Activated CD8-positive, alpha-beta T cell treated with anti-CD3 and anti-CD28 coated beads, Interleukin-2, amount 10 ng/mL, durations not matched to agents 7 days and 5 days (primary cell): ENCODE measurements around the gene CLCA4. TPM values are rescaled to one million over a fixed set of nuclear protein-coding genes. Genes with fewer than 3 reads are reported as not detected.

ENCODE experiments used
- ATAC-seq: fragments of 150-1000 bp; cut with Tn5 transposase; one replicate; pipeline ENCODE4 v1.10.0; 2021; ENCODE audit warnings: moderate library complexity
- CTCF ChIA-PET: fragments of 350-600 bp; sonication (Branson Sonifier 250); formaldehyde crosslinking; loops from one replicate; lab custom pipeline; 2021; ENCODE audit warnings: antibody characterized with exemption; lab: Charles Lee
- POLR2A ChIA-PET: fragments of 350-600 bp; sonication (Branson Sonifier 250); formaldehyde crosslinking; loops from one replicate; lab custom pipeline; 2021; ENCODE audit warnings: antibody characterized with exemption; lab: Charles Lee
- DNase-seq: peaks from one replicate; pipeline ENCODE4 v3.0.0-alpha.2; 2020
- H3K27ac Mint-ChIP-seq: one replicate; pipeline ENCODE4 v1.8.0; 2021; ENCODE audit warnings: mild to moderate bottlenecking, mixed read lengths
- H3K27me3 Mint-ChIP-seq: one replicate; pipeline ENCODE4 v1.8.0; 2021; ENCODE audit warnings: low read depth, mixed read lengths
- H3K36me3 Mint-ChIP-seq: one replicate; pipeline ENCODE4 v1.8.0; 2021; ENCODE audit warnings: low read depth, mixed read lengths
- H3K4me1 Mint-ChIP-seq: one replicate; pipeline ENCODE4 v1.8.0; 2021; ENCODE audit warnings: low read depth, mixed read lengths
- H3K4me3 Mint-ChIP-seq: one replicate; pipeline ENCODE4 v1.8.0; 2021; ENCODE audit warnings: mild to moderate bottlenecking, mixed read lengths
- H3K9me3 Mint-ChIP-seq: one replicate; pipeline ENCODE4 v1.8.0; 2022; ENCODE audit warnings: mixed read lengths; ENCODE audit not compliant: insufficient read depth
- total RNA-seq, 2 experiments: library from RNA; stranded (reverse); gene quantifications; one replicate each; pipeline ENCODE4 v1.2.3, GENCODE V29; 2021

Gene CLCA4
- total RNA-seq, 2 experiments from 2014 or later = not detected

DNA sequence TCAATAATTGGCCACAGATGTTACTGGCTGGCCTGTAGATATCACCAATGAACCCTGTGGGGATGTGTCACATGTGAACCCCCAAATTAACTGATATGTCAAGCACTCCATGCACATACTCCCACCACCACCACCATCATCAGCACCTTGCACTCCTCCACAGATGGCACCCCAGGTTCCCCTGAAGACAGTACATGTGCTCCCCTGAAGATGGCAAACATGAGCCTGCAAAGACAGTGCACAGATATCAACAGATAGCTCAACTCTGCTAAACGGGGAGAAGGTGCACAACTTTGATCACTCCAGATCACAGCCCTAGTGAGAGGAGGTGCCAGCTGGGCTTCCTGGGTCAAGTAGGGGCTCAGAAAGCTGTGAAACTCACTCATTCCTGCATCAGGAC is 74.4 kb downstream of the CLCA4 start:
- ChIA-PET POLR2A (no interaction called here), CTCF (interaction anchor here (1.1 kb wide), 1 partner anchor 147 kb away, joined by 3 read pairs; no protein-coding TSS in a partner anchor)
- H3K27ac Mint-ChIP-seq = no peak overlapping the region
- H3K9me3 Mint-ChIP-seq = no peaks in the 10 kb centered on the region
- H3K36me3 Mint-ChIP-seq = no peaks in the 10 kb centered on the region
- no peak for ATAC-seq
- DNase-seq = no peak
- peaks cover 5% of the 10 kb centered on the region for H3K27me3 Mint-ChIP-seq
- no peak overlapping the region for H3K4me3 Mint-ChIP-seq
- H3K4me1 Mint-ChIP-seq = peaks cover 3% of the 10 kb centered on the region

Other genes with a start within 250 kb of the CLCA4 start
- 10 to 100 TPM; 32.7 to 38.9 TPM for gene ODF2L, start 150.8 kb upstream of the CLCA4 start, total RNA-seq
- not detected for gene CLCA2, start 122.9 kb upstream of the CLCA4 start, total RNA-seq
- gene CLCA1, start 78.2 kb upstream of the CLCA4 start, total RNA-seq = not detected
- 10 to 100 TPM; 66.9 to 69.2 TPM for gene SH3GLB1, start 157.5 kb downstream of the CLCA4 start, total RNA-seq